GM23338 (cell line): Measurements from ENCODE around the gene WFDC12. TPM values are rescaled to one million over a fixed set of nuclear protein-coding genes. Genes with fewer than 3 reads are reported as not detected.
A peak's percentile ranks its signal among the peaks of the same experiment; 100 is the strongest.

ENCODE experiments used
- ATAC-seq: fragments of 200-7000 bp; cut with Tn5 transposase; 3 replicates; pipeline ENCODE4 v1.9.1; 2020
- DNase-seq: peaks from one replicate; pipeline ENCODE4 v3.0.0-alpha.2; 2015; ENCODE audit warnings: low spot score
- H2AFZ ChIP-seq: fragments of 200-600 bp; sonication (generic); 2 replicates; pipeline ENCODE4 v1.8.0; 2016; ENCODE audit warnings: antibody characterized with exemption, mild to moderate bottlenecking, moderate library complexity
- H3F3A ChIP-seq: fragments of 200-600 bp; sonication (generic); replicated peaks from 2 replicates; pipeline ENCODE4 v1.8.0; 2017; ENCODE audit warnings: antibody characterized with exemption, mixed run types, low read depth
- H3K27ac ChIP-seq: fragments of 200-600 bp; sonication (generic); 2 replicates; pipeline ENCODE4 v1.6.1; 2016; ENCODE audit warnings: low read depth
- H3K27me3 ChIP-seq: fragments of 200-600 bp; sonication (generic); 2 replicates; pipeline ENCODE4 v1.8.0; 2016; ENCODE audit warnings: mild to moderate bottlenecking, mixed run types, moderate library complexity; ENCODE audit not compliant: insufficient read depth
- H3K36me3 ChIP-seq: fragments of 200-600 bp; sonication (generic); 2 replicates; pipeline ENCODE4 v1.8.0; 2016; ENCODE audit warnings: mild to moderate bottlenecking; ENCODE audit not compliant: insufficient read depth
- H3K4me1 ChIP-seq: fragments of 200-600 bp; sonication (generic); 2 replicates; pipeline ENCODE4 v1.8.0; 2016; ENCODE audit warnings: mild to moderate bottlenecking, moderate library complexity; ENCODE audit not compliant: insufficient read depth
- H3K4me2 ChIP-seq: fragments of 200-600 bp; sonication (generic); 2 replicates; pipeline ENCODE4 v1.7.1; 2017; ENCODE audit warnings: mixed run types
- H3K4me3 ChIP-seq: fragments of 200-600 bp; sonication (generic); 2 replicates; pipeline ENCODE4 v1.6.1; 2016; ENCODE audit warnings: mixed run types
- H3K79me2 ChIP-seq: fragments of 200-600 bp; sonication (generic); replicated peaks from 2 replicates; pipeline ENCODE4 v1.8.0; 2017; ENCODE audit warnings: mild to moderate bottlenecking; ENCODE audit not compliant: insufficient read depth
- H3K9me2 ChIP-seq: fragments of 200-600 bp; sonication (generic); 2 replicates; pipeline ENCODE4 v1.8.0; 2017; ENCODE audit not compliant: insufficient read depth
- H4K20me1 ChIP-seq: fragments of 200-600 bp; sonication (generic); replicated peaks from 2 replicates; pipeline ENCODE4 v1.8.0; 2017; ENCODE audit warnings: mild to moderate bottlenecking; ENCODE audit not compliant: insufficient read depth
- H3K27ac Mint-ChIP-seq: 2 replicates; pipeline ENCODE4 v1.8.0; 2020; ENCODE audit warnings: inconsistent platforms, mild to moderate bottlenecking, moderate library complexity, mixed read lengths
- H3K27me3 Mint-ChIP-seq: 3 replicates; pipeline ENCODE4 v1.8.0; 2022; ENCODE audit warnings: low read depth, mild to moderate bottlenecking, moderate library complexity, mixed read lengths, inconsistent platforms; ENCODE audit not compliant: insufficient read depth, poor library complexity
- H3K36me3 Mint-ChIP-seq: 3 replicates; pipeline ENCODE4 v1.8.0; 2021; ENCODE audit warnings: low read depth, mild to moderate bottlenecking, inconsistent platforms, moderate library complexity, mixed read lengths
- H3K4me1 Mint-ChIP-seq: 3 replicates; pipeline ENCODE4 v1.8.0; 2020; ENCODE audit warnings: mild to moderate bottlenecking, inconsistent platforms, mixed read lengths
- H3K4me3 Mint-ChIP-seq: 3 replicates; pipeline ENCODE4 v1.8.0; 2021; ENCODE audit warnings: moderate library complexity, mild to moderate bottlenecking, inconsistent platforms, mixed read lengths
- H3K9me3 Mint-ChIP-seq: 3 replicates; pipeline ENCODE4 v1.8.0; 2020; ENCODE audit warnings: moderate library complexity, mild to moderate bottlenecking, inconsistent platforms, mixed read lengths
- CREB1 ChIP-seq: fragments of 250-450 bp; sonication (Bioruptor Pico); IDR thresholded peaks from 2 replicates; pipeline ENCODE4 v1.5.0; 2020; ENCODE audit warnings: low read depth, mild to moderate bottlenecking, moderate library complexity
- CTCF ChIP-seq, 2 experiments: fragments of 200-600 bp in 1 of 2; sonication (generic) in 1 of 2; conservative IDR thresholded peaks; 2 replicates each; pipeline versions ENCODE4 v1.5.1 to v1.6.1; 2016 to 2017; ENCODE audit warnings: antibody characterized with exemption in 2 of 2, low read depth in 2 of 2, mild to moderate bottlenecking in 2 of 2, moderate library complexity in 1 of 2
- ETS1 ChIP-seq: IDR thresholded peaks from 2 replicates; pipeline ENCODE4 v1.6.1; 2016; ENCODE audit warnings: antibody characterized with exemption
- EZH2 ChIP-seq: fragments of 200-600 bp; sonication (generic); IDR thresholded peaks from one replicate; pipeline ENCODE4 v1.8.0; 2017; ENCODE audit warnings: antibody characterized with exemption, mild to moderate bottlenecking, low read depth; ENCODE audit not compliant: unreplicated experiment
- EZH2phosphoT487 ChIP-seq: fragments of 200-600 bp; sonication (generic); IDR thresholded peaks from one replicate; pipeline ENCODE4 v1.8.1; 2018; ENCODE audit warnings: antibody characterized with exemption; ENCODE audit not compliant: unreplicated experiment
- JUNB ChIP-seq: IDR thresholded peaks from one replicate; pipeline ENCODE4 v1.6.1; 2016; ENCODE audit warnings: antibody characterized with exemption; ENCODE audit not compliant: unreplicated experiment
- NANOG ChIP-seq: IDR thresholded peaks from 2 replicates; pipeline ENCODE4 v1.6.1; 2016; ENCODE audit warnings: antibody characterized with exemption, borderline replicate concordance
- POLR2AphosphoS5 ChIP-seq: IDR thresholded peaks from 2 replicates; pipeline ENCODE4 v1.6.1; 2016; ENCODE audit warnings: antibody characterized with exemption, low read depth
- REST ChIP-seq: IDR thresholded peaks from one replicate; pipeline ENCODE4 v1.6.1; 2018; ENCODE audit warnings: antibody characterized with exemption; ENCODE audit not compliant: unreplicated experiment
- STAT1 ChIP-seq: IDR thresholded peaks from one replicate; pipeline ENCODE4 v1.6.1; 2016; ENCODE audit warnings: antibody characterized with exemption; ENCODE audit not compliant: unreplicated experiment
- ZNF114 ChIP-seq: fragments of 250-450 bp; sonication (Bioruptor Pico); IDR thresholded peaks from 2 replicates; pipeline ENCODE4 v1.5.0; 2020; ENCODE audit warnings: mild to moderate bottlenecking, moderate library complexity
- ZNF331 ChIP-seq: fragments of 250-450 bp; sonication (Bioruptor Pico); IDR thresholded peaks from 2 replicates; pipeline ENCODE4 v1.5.0; 2020; ENCODE audit warnings: low read depth, mild to moderate bottlenecking, moderate library complexity
- polyA plus RNA-seq: library from polyadenylated mRNA; unstranded; fragments of >200 nt; fragmentation: Nextera tagmentation; extraction: Ambion mirVana; gene quantifications from 2 replicates; pipeline ENCODE4 v1.2.1, GENCODE V29; 2016
- total RNA-seq: library from RNA; depleted of rRNA; stranded (reverse); fragments of >200 nt; shearing (Covaris generic); gene quantifications from 2 replicates; pipeline ENCODE4 v1.2.3, GENCODE V29; 2014

WFDC12 gene
- total and polyA plus RNA-seq, 2 experiments from 2014 or later, result not detected

- DNase-seq, result no peak
- H3K4me1 Mint-ChIP-seq, result no peaks in the 10 kb centered on the region
- H3K27me3 ChIP-seq, result no peaks in the 10 kb centered on the region
- no peaks in the 10 kb centered on the region for H3K79me2 ChIP-seq
- ATAC-seq, result no peak
- H3K36me3 Mint-ChIP-seq, result no peaks in the 10 kb centered on the region
- no peaks in the 10 kb centered on the region for H3F3A ChIP-seq
- no peaks in the 10 kb centered on the region for H4K20me1 ChIP-seq
- H3K36me3 ChIP-seq, result no peaks in the 10 kb centered on the region
- no peak overlapping the region for H3K4me2 ChIP-seq
- H2AFZ ChIP-seq, result no peak overlapping the region
- H3K27ac Mint-ChIP-seq, result no peak overlapping the region
- 0 out of 2 replicates have a peak, but pooled peaks cover 10% of the 10 kb centered on the region for H3K9me2 ChIP-seq
- H3K4me3 ChIP-seq, result no peak overlapping the region
- TF ChIP-seq REST, result no peak
- no peak for TF ChIP-seq ZNF331 (CRISPR knock-in tag)
- TF ChIP-seq CREB1 (CRISPR knock-in tag), result no peak
- no peak for TF ChIP-seq ETS1
- no peak for TF ChIP-seq EZH2
- TF ChIP-seq EZH2phosphoT487, result no peak
- no peak for TF ChIP-seq POLR2AphosphoS5
- TF ChIP-seq CTCF (conservative IDR thresholded peaks at IDR 0.05; ENCODE audit: low read depth in 2 of 2), result no peak
- TF ChIP-seq STAT1, result no peak
- no peaks in the 10 kb centered on the region for H3K9me3 Mint-ChIP-seq
- no peaks in the 10 kb centered on the region for H3K27me3 Mint-ChIP-seq
- H3K4me1 ChIP-seq, result no peaks in the 10 kb centered on the region
- H3K27ac ChIP-seq, result no peak overlapping the region
- no peak overlapping the region for H3K4me3 Mint-ChIP-seq
These were observed 12.6 kb upstream of the WFDC12 start for GRCh38 chr20:45136911-45137310.

GRCh38 chr20:45128099-45128498 lies 3.8 kb upstream of the WFDC12 start:
- Mint-ChIP-seq H3K4me1 (no peaks in the 10 kb centered on the region), H3K9me3 (no peaks in the 10 kb centered on the region), H3K27ac (no peak overlapping the region), H3K27me3 (peaks cover 2% of the 10 kb centered on the region), H3K4me3 (no peak overlapping the region), H3K36me3 (no peaks in the 10 kb centered on the region)
- Histone ChIP-seq H3F3A (no peaks in the 10 kb centered on the region), H3K79me2 (no peaks in the 10 kb centered on the region), H3K27ac (no peak overlapping the region), H3K4me1 (no peaks in the 10 kb centered on the region), H3K4me2 (no peak overlapping the region), H3K4me3 (no peak overlapping the region), H3K36me3 (no peaks in the 10 kb centered on the region), H4K20me1 (no peaks in the 10 kb centered on the region), H3K9me2 (no peaks in the 10 kb centered on the region), H2AFZ (no peak overlapping the region), H3K27me3 (no peaks in the 10 kb centered on the region)
- ATAC-seq (peak; percentile 34; the same call in 1 of the 3 replicates), DNase-seq (peak; percentile 28)
- TF ChIP-seq EZH2phosphoT487, result no peak
- TF ChIP-seq NANOG, result no peak
- no peak for TF ChIP-seq JUNB
- TF ChIP-seq ZNF114 (CRISPR knock-in tag), result no peak
